PFSK-1 (cell line): Measurements from ENCODE around the gene MCUB.

Source experiments
- FOXP2 ChIP-seq: optimal IDR thresholded peaks from 2 replicates; pipeline ENCODE3; 2011; ENCODE audit warnings: borderline replicate concordance, control low read depth, inconsistent platforms; ENCODE audit not compliant: insufficient read depth; ENCODE audit errors: extremely low read length, extremely low read depth
- POLR2AphosphoS5 ChIP-seq: IDR thresholded peaks from 2 replicates; pipeline ENCODE4 v1.6.1; 2012; ENCODE audit warnings: low read depth, mild to moderate bottlenecking, control low read depth, low read length, moderate library complexity
- REST ChIP-seq, 2 experiments: IDR thresholded peaks; 2 replicates each; pipeline versions ENCODE4 v1.6.1 to v1.8.0; 2011 to 2012; ENCODE audit warnings: low read depth in 2 of 2, low read length in 2 of 2, control low read depth in 1 of 2, inconsistent platforms in 1 of 2, mild to moderate bottlenecking in 1 of 2, moderate library complexity in 1 of 2; ENCODE audit not compliant: insufficient read depth in 1 of 2
- SIN3A ChIP-seq: IDR thresholded peaks from 2 replicates; pipeline ENCODE4 v1.6.1; 2012; ENCODE audit warnings: mild to moderate bottlenecking, low read length, moderate library complexity, borderline replicate concordance; ENCODE audit not compliant: insufficient read depth
- TAF1 ChIP-seq: IDR thresholded peaks from 2 replicates; pipeline ENCODE4 v1.6.1; 2012; ENCODE audit warnings: low read length, control low read depth, borderline replicate concordance; ENCODE audit not compliant: insufficient read depth

- TF ChIP-seq REST (IDR thresholded peaks at IDR 0.05; ENCODE audit: insufficient read depth in 1 of 2, low read depth in 2 of 2, low read length in 2 of 2) (no peak), POLR2AphosphoS5 (no peak), SIN3A (no peak), TAF1 (no peak), FOXP2 (no peak)
Measured at GRCh38 chr4:109631532-109632108, 71.6 kb downstream of the MCUB start.
